Testis (tissue), 3 donors: ENCODE results near the gene ENTHD1. TPM values are rescaled to one million over a fixed set of nuclear protein-coding genes. Genes with fewer than 3 reads are reported as not detected.
"Not testable (repeated sequence)": the region's sequence is repeated elsewhere in the genome, so short reads cannot be mapped to it uniquely, and the experiment has no call there.

Experiments used
- DNase-seq: peaks from one replicate; pipeline ENCODE4 v3.0.0-alpha.2; 2019
- H3K27ac ChIP-seq, 2 donors: fragments of 200-600 bp; sonication (generic); one replicate each; pipeline ENCODE4 v1.5.1; 2019
- H3K27me3 ChIP-seq: fragments of 200-600 bp; sonication (generic); one replicate; pipeline ENCODE4 v1.5.1; 2019
- H3K36me3 ChIP-seq: fragments of 200-600 bp; sonication (generic); one replicate; pipeline ENCODE4 v1.5.1; 2017; ENCODE audit warnings: low read depth; ENCODE audit errors: missing control alignments
- H3K4me1 ChIP-seq: fragments of 200-600 bp; sonication (generic); one replicate; pipeline ENCODE4 v1.5.1; 2019
- H3K4me3 ChIP-seq, 2 donors: fragments of 200-600 bp; sonication (generic); one replicate each; pipeline ENCODE4 v1.5.1; 2017 to 2019
- H3K9me3 ChIP-seq: fragments of 200-600 bp; sonication (generic); one replicate; pipeline ENCODE4 v1.5.1; 2017
- POLR2A ChIP-seq: fragments of 450-650 bp; IDR thresholded peaks from one replicate; pipeline ENCODE4 v1.6.1; 2017; ENCODE audit warnings: antibody characterized with exemption, mild to moderate bottlenecking, moderate library complexity
- WGBS, 2 donors: methylation state at CpG; one replicate each; pipeline ENCODE4 v1.1.5; 2018; 5-methylcytosine and 5-hydroxymethylcytosine counted together
- intact Hi-C: fragments of 100-400 bp; cut with DNase I; formaldehyde crosslinking; loops from one replicate; pipeline ENCODE4 v1.15.1; 2023; ENCODE audit warnings: low total_unique reads
- polyA plus RNA-seq: library from polyadenylated mRNA; stranded (reverse); fragments of 350-450 nt; fragmentation: Illumina TruSeq; extraction: RNeasy Lipid Tissue Mini Kit (QIAGEN cat#74804); gene quantifications from one replicate; pipeline ENCODE4 v1.2.3, GENCODE V29; 2014; ENCODE audit warnings: low read depth, low replicate concordance; ENCODE audit not compliant: insufficient read depth
- total RNA-seq, 2 donors: library from RNA; depleted of rRNA; stranded (reverse); fragments of >200 nt; gene quantifications; one replicate each; pipeline ENCODE4 v1.2.3, GENCODE V29; 2016
- TF ChIP-seq, protein P1 (sequence below), 3 experiments: fragments of 450-650 bp in 2 of 3; fragments of 200-600 bp in 1 of 3; sonication (generic) in 1 of 3; IDR thresholded peaks; one replicate each; pipeline ENCODE4 v1.5.1; 2016 to 2019; ENCODE audit warnings: antibody characterized with exemption in 3 of 3, mild to moderate bottlenecking in 2 of 3, moderate library complexity in 1 of 3

ENTHD1 gene
- total and polyA plus RNA-seq, 3 donors from 2014 or later, result 10.9 to 21.1 (median 12.0) TPM

DNA sequence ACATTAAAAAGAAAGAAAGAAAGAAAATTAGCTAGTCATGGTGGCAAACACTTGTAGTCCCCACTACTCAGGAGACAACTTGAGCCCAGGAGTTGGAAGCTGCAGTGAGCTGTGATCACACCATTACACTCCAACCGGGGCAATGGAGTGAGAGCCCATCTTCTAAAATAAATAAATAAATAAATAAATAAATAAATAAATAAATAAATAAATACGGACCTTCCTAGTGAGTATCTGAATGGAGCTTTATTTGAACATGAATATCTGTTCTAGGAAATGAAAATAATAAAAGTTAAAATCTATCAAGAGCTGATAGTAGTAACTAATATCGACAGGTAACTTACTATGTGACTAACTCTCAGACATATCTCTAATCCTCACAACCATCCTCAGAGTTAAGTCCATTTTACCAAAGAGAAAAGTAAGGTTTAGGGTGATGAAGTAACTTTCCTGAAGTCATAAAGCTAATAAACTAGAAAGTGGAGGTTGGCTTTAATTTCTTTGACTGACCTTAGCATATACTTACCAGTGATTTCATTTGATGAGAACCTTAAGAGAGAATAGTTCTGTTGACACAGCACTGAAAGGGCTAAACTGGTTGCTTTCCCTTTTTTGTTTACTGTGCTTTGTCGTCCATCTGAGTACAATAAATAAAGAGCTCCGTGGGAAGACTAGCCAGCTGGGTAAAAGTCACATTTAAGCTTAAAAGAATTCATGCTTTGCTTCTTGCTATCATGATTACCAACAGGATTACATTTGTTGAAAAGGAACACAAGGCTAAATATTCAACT is 22.4 kb downstream of the ENTHD1 start:
- Histone ChIP-seq H3K9me3 (no peaks in the 10 kb centered on the region), H3K4me1 (no peaks in the 10 kb centered on the region), H3K27me3 (no peaks in the 10 kb centered on the region), H3K27ac (no peak overlapping the region), H3K4me3 (no peak overlapping the region), H3K36me3 (no peaks in the 10 kb centered on the region)
- TF ChIP-seq POLR2A, result no peak
- no peak for DNase-seq
- intact Hi-C loops, result no loop called here
- WGBS, 2 donors, result 78 to 79% methylated on average over 5 of the region's 5 CpGs

DNA sequence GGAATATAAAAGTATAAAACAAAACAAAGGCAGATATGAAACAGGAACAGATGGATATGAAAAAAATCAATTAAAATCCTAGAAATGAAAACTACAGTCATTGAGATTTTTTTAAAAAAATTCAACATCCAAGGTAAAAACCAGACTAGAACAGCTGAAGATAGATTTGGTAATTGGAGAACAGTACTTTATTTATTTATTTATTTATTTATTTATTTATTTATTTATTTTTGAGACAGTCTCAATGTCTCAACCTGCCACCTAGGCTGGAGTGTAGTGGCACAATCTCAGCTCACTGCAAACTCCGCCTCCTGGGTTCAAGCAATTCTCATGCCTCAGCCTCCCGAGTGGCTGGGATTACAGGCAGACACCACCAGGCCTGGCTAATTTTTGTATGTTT is 23.8 kb downstream of the ENTHD1 start:
- intact Hi-C loops, DNase-seq, H3K27ac ChIP-seq, H3K27me3 ChIP-seq, H3K4me1 ChIP-seq, H3K4me3 ChIP-seq, H3K36me3 ChIP-seq, H3K9me3 ChIP-seq: not testable (repeated sequence)
- WGBS, 2 donors, result 89 to 100% methylated on average over 2 of the region's 2 CpGs

DNA sequence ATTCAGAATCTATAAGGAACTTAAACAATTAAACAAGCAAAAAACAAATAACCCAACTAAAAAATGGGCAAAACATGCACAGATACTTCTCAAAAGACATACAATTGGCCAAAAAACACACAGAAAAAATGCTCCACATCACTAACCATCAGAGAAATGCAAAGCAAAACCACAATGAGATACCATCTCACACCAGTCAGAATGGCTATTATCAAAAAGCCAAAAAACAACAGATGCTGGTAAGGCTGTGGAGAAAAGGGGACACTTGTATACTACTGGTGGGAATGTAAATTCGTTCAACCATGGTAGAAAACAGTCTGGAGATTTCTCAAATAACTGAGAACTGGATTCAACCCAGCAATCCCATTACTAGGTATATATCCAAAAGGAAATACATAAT is 24.8 kb downstream of the ENTHD1 start:
- WGBS, 2 donors, result 71 to 87% methylated on average over 1 of the region's 1 CpG
- Histone ChIP-seq H3K27me3 (no peaks in the 10 kb centered on the region), H3K4me3 (no peak overlapping the region), H3K36me3 (no peaks in the 10 kb centered on the region), H3K4me1 (no peaks in the 10 kb centered on the region), H3K9me3 (no peaks in the 10 kb centered on the region), H3K27ac (no peak overlapping the region)
- TF ChIP-seq, protein P1, sequence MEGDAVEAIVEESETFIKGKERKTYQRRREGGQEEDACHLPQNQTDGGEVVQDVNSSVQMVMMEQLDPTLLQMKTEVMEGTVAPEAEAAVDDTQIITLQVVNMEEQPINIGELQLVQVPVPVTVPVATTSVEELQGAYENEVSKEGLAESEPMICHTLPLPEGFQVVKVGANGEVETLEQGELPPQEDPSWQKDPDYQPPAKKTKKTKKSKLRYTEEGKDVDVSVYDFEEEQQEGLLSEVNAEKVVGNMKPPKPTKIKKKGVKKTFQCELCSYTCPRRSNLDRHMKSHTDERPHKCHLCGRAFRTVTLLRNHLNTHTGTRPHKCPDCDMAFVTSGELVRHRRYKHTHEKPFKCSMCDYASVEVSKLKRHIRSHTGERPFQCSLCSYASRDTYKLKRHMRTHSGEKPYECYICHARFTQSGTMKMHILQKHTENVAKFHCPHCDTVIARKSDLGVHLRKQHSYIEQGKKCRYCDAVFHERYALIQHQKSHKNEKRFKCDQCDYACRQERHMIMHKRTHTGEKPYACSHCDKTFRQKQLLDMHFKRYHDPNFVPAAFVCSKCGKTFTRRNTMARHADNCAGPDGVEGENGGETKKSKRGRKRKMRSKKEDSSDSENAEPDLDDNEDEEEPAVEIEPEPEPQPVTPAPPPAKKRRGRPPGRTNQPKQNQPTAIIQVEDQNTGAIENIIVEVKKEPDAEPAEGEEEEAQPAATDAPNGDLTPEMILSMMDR (IDR thresholded peaks at IDR 0.05), result no peak
- no peak for TF ChIP-seq POLR2A
- intact Hi-C loops, result no loop called here
- no peak for DNase-seq

DNA sequence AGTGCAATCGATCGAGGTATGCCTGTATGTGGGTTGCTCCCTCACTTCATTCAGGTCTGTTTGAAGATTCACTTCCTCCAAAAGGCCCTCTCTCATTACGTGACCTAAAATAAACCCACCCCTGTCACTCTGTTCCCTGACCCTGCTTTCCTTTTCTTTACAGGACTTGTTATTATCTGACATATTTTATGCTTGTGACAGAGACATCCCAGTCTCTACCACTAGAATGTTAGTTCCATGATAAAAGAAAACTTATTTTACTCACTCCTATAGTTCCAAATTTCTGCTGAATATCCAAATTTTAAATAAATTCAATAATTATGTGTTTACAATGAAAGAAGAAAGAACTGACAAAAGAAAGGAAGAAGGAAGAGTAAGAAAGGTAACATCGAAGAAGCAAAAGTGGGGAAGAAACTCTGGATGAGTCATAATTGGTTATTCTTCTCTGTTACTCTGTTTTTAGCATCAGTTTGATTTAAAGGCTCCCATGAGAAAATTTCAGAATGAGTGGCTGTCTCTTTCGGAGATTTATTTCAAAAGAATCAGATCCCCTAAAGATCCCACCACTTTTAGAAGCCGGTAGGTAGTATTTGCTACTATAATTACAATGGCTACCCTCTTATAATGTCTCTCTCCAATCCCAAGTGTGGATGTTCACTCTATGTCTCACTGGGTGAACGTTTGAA is 33.5 kb downstream of the ENTHD1 start:
- no peak overlapping the region for H3K27ac ChIP-seq
- TF ChIP-seq, protein P1 (IDR thresholded peaks at IDR 0.05), result no peak
- no peak for TF ChIP-seq POLR2A
- intact Hi-C loops, result no loop called here
- no peaks in the 10 kb centered on the region for H3K9me3 ChIP-seq
- H3K27me3 ChIP-seq, result no peaks in the 10 kb centered on the region
- H3K36me3 ChIP-seq, result no peaks in the 10 kb centered on the region
- H3K4me1 ChIP-seq, result no peaks in the 10 kb centered on the region
- DNase-seq, result no peak
- WGBS, 2 donors, result 70 to 71% methylated on average over 7 of the region's 7 CpGs
- H3K4me3 ChIP-seq, result no peak overlapping the region

DNA sequence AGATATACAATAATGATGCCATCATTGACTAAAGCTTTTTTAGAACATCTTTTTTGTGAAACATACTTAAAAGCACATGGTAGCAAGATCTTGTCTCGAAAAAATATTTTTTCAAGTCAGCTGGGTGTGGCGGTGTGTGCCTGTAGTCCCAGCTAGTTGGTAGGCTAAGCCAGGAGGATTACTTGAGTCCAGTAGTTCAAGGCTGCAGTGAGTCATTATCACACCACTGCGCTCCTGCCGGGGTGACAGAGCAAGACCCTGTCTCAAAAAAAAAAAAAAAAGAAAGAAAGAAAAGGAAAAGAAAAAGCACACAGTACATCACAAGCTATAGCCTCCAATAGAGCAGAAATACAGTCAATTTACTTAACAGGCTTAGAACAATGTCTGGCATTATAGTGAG is 37.0 kb downstream of the ENTHD1 start:
- TF ChIP-seq, protein P1 (IDR thresholded peaks at IDR 0.05), result no peak
- no peak for TF ChIP-seq POLR2A
- Histone ChIP-seq H3K36me3 (no peaks in the 10 kb centered on the region), H3K4me3 (no peak overlapping the region), H3K4me1 (no peaks in the 10 kb centered on the region), H3K27ac (no peak overlapping the region), H3K9me3 (no peaks in the 10 kb centered on the region), H3K27me3 (no peaks in the 10 kb centered on the region)
- intact Hi-C loops, result no loop called here
- DNase-seq, result no peak
- WGBS, 2 donors, result 82 to 89% methylated on average over 4 of the region's 4 CpGs
